SHP77 (cell line): Measurements from ENCODE around the gene NMRAL1.

Source experiments
- DNase-seq, 2 experiments: peaks; one replicate each; lab custom pipeline; 2025; lab: John Stamatoyannopoulos, UW

Gene NMRAL1

DNA sequence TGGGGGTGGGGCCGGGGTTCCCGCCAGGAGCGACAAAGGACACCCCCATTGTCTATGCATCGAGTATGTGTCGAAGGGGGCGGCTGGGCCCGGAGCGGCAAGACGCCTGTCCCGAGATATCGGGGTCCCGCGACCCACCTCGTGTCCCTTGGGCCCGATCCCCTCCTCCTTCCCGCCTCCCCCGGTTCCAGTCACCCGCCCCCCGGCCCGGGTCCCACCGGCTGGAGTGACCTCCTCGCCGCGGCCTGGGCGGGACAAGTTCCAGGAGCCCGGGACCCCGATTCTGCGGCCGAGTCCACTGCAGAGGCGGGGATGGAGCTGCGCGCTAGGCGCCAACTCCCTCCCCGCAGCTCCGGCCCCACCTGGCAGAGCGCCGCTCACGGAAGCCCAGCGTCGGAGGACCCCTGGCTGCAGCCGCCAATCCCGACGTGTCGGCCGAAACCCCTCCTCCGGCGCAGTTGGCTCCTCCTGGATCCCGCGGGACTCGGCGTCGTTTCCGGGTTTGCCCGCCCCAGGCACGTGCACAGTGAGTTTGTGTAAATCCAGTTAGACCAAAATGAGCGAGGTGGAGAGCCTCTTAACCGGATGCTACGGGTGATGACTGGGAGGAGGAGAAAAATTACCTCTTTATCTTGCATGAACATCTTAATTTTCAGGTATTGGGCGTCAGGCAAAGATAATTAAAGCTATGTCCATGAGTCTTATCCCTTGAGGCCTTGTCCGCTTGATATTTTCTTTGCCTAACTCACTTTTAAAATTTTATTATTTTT, at the start of gene NMRAL1:
TSS of gene NMRAL1 (minus strand) at position 434 of the 770 bp plus-strand sequence. CDS start 493 bp downstream, outside the sequence.
- peak; percentile 94 to 97 for DNase-seq

- DNase-seq: no peak
These were observed 49.3 kb upstream of the NMRAL1 start for GRCh38 chr16:4523686-4524085.

DNA sequence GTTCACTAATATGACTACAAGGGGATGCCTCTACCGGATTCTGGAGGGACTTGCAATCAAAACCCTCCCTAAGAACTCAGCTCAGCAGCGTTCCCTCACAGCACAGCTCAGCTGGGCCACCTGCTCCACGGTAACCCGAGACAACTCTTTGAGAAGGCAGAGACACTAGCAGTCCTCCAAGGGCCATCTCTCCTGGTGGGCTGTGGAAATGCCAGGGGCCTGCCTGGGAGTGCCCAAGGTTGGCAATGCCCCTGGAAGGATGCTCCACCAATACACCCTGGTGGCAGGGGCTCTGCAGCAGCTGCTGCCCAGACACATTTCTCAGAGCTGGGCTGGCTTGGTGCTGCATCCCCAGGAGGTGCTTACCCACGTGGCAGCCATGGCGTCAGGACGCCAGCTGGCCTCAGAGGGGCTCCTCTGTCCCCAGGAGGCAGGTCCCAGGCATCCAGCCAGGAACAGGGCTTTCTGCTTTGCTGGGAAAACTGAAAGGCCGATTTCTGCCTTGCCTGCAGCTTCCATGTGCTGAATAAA, 47.7 kb upstream of the NMRAL1 start:
- DNase-seq: peak; percentile 55 to 78

- DNase-seq: no peak
These were observed 46.5 kb upstream of the NMRAL1 start for GRCh38 chr16:4520913-4521312.

DNA sequence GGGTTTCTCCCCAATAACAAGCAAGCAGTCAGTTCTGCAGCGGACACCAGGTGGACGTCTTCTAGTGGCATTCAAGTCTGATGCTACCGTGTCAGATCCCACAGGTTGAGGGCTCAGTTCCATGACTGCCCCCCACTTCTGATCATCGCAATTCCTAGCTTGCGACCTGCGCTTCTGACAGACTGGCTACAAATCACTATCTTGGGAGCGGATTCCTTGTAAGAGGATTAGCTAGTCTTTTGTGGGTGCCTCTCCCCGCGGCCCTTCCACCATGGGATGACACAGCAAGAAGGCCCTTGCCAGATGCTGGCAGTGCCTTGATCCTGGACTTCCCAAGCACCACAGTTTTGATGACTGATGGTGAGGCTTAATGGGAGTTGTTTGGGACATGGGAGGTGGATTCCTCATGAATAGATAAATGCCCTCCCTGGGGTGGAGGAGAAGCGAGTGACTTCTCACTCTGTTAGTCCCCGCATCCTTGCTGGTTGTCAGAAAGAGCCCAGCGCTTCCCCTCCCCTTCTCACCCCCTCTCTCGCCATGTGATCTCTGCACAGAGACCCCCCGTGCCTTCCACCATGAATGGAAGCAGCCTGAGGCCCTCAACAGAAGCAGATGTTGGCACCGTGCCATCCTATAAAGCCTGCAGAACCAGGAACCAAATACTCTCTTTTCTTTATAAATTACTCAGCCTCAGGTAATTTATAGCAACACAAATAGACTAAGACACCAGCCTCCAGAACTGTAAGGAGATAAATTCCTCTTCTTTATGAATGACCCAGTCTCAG, 45.0 kb upstream of the NMRAL1 start:
- no peak for DNase-seq

DNA sequence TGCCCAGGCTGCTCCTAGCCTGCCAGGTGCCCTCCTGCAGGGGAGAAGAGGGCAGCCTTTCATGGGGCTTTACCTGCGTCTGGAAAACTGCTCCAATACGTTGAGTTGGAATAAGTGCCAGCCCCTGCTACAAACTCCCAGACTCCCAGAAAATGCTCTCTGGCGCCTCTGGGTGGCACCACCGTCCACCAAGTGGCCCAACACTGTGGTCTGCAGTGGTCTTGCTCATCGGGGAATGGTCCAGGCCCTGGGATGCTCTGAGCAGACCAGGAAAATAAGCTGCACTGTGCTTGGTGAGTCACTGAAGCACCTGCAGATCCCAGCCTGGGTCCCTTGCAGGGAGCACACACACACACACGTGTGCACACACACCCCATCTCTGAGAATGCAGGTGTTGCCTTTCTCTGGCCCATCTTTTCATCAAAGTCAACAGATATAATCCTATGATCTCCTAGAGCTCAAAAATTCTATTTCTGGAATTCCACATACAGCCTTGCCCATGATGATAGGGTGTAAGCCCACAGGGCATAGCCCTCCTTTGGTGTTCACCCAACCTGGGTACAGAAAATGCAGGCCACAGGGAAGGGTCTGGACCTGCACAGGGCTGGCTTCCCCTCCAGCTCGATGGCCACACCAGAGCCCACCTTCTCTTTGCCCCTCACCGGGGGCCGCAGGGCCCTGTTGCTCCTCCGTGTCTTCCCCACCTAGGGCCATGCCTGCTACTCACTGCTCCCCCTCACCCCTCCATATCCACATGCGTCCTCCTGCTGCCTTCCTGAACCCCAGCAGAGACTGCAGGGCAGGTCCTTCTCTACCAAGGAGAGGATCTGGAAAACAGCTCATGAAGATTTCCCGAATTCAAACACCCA, 43.6 kb upstream of the NMRAL1 start:
- DNase-seq: peak; percentile 39 to 60

- no peak for DNase-seq
These were observed 41.3 kb upstream of the NMRAL1 start for GRCh38 chr16:4515611-4516233.

DNA sequence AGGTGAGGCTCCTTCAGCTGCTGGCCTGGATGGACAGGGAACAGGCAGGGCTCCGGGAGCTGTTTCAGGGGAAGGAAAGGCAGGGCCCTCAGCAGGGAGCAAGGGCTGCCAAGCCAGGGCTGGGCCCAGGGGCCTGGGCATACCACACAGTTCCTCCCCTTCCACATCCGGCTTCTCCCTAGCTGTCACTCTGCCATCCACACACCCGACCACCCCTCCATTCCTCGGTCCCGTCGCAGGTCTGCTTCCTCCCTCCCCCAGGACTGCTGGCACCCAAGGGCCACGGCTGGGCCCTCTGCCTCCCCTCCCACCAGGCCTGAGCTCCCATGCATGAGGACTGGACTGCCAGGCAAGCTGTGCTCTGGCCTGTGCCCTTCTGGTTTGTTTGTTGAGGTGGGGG, 40.2 kb upstream of the NMRAL1 start:
- no peak for DNase-seq

GRCh38 chr16:4513881-4514280, 39.5 kb upstream of the NMRAL1 start:
- DNase-seq: no peak

GRCh38 chr16:4513086-4513860, 38.8 kb upstream of the NMRAL1 start:
- no peak for DNase-seq

DNA sequence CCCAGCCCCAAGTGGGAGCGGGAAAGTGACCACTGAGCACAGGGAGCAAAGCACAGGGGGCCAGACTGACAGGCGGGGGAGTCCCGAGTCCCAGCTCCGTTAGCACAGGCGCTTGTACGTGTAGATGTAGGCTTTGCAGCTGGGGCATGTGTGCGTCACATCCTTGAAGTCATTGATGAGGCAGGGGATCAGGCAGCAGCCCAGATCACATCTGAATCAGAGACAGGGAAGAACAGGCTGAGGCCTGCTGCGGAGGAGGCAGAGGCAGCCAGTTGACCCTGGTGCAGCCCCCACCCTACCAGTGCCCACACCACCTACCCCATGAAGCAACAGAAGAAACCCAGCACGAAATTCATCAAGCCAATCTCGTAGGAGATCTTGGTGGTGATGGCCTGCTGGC, 38.0 kb upstream of the NMRAL1 start:
- DNase-seq: no peak

- peak; percentile 65 to 71 for DNase-seq
These were observed 37.1 kb upstream of the NMRAL1 start for GRCh38 chr16:4511441-4512082.

- no peak for DNase-seq
These were observed 36.5 kb upstream of the NMRAL1 start for GRCh38 chr16:4510747-4511426.

DNA sequence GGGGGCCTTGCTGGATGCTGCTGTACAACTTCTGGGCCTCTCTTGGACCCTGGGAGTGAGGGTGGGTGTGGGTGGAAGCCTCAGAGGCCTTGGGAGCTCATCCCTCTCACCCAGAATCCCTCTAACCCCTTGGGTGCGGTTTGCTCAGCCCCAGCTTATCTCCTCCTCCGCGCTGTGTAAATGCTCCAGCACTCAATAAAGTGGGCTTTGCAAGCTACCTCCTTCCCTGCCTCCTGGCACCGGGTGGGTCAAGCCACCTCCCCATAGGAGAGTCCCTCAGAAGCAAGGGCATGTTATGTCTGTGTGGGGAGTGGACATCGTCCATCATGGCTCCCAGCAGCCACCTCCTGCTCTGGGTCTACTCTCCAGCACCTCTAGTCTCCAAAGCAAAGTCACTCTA, 35.7 kb upstream of the NMRAL1 start:
- no peak for DNase-seq

DNA sequence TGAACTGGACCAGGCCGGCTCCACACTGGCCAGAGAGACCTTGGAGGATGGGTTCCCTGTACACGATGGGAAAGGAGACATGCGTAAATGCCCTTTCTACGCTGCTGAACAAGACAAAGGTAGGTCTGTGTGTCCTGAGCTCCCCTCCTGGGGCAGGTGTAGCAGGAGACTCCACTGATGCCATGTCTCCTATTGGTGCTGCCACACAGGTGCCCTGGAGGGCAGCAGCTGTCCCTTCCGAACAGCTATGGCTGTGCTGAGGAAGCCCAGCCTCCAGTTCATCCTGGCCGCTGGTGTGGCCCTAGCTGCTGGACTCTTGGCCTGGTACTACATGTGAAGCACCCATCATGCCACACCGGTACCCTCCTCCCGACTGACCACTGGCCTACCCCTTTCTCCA, 35.0 kb upstream of the NMRAL1 start:
- no peak for DNase-seq

DNA sequence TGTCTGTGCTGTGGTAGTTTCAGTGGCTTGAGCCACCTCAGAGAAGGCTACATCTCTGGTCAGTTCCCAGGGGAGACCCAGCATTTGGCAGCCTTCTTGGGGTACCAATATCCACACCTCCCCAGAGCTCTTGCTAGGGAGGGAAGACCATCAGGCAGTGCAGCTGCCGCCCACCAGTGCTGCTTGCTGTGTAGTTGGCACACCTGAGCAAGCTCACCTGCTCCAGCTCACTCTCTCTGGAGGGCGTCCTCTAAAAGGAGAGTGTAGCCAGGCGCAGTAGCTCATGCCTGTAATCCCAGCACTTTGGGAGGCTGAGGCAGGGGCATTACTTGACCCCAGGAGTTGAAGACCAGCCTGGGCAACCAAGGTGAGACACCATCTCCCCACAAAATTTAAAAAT, 34.4 kb upstream of the NMRAL1 start:
- DNase-seq: no peak

- DNase-seq: no peak
These were observed 33.3 kb upstream of the NMRAL1 start for GRCh38 chr16:4507588-4508345.

DNA sequence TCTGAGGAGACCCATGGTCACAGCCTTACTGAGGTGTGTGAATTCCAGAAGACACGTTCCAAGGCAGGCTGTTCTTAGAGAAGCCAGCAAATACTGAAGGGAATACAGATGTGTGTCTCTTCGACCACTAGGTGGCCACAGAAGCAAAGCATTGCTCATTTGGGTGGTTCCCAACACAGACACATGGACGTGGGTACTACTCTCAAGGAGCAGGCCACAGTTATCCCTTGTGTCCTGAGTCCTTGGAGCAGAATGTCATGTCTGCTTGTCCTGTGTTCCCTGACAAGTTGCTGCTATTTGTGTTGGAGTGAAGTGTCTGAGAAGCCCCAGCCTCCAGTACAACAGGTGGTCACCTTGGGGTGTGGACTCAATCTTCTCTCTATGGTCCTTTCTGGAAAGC, 32.0 kb upstream of the NMRAL1 start:
- peak; percentile 59 to 74 for DNase-seq
